OCI-LY3 (cell line): Measurements from ENCODE around the gene TMEM178B.

Experiments used
- H2AFZ ChIP-seq: fragments of 200-600, 300-600 bp; shearing (Covaris generic); 2 replicates; pipeline ENCODE4 v1.6.0; 2014; ENCODE audit warnings: antibody characterized with exemption, low read depth, low read length
- H3K27ac ChIP-seq: fragments of 200-600, 300-600 bp; sonication (generic); 2 replicates; pipeline ENCODE4 v1.5.1; 2014; ENCODE audit warnings: mild to moderate bottlenecking, low read length, moderate library complexity, mixed read lengths
- H3K27me3 ChIP-seq: fragments of 200-600, 300-600 bp; sonication (generic); 2 replicates; pipeline ENCODE4 v1.6.1; 2014; ENCODE audit warnings: low read depth, low read length, mixed read lengths
- H3K36me3 ChIP-seq: fragments of 200-600, 300-600 bp; sonication (generic); replicated peaks from 2 replicates; pipeline ENCODE3; 2014; ENCODE audit warnings: low read depth, low read length, mixed read lengths
- H3K4me1 ChIP-seq: fragments of 300-600, 200-600 bp; sonication (generic); 2 replicates; pipeline ENCODE4 v1.6.1; 2014; ENCODE audit warnings: low read length, mixed read lengths
- H3K4me2 ChIP-seq: fragments of 200-600, 300-600 bp; sonication (generic); 2 replicates; pipeline ENCODE4 v1.6.1; 2014; ENCODE audit warnings: low read length, mixed read lengths
- H3K4me3 ChIP-seq: fragments of 300-600, 200-600 bp; sonication (generic); 2 replicates; pipeline ENCODE4 v1.5.1; 2014; ENCODE audit warnings: antibody characterized with exemption, mild to moderate bottlenecking, low read length, moderate library complexity
- H3K79me2 ChIP-seq: fragments of 300-600, 200-600 bp; shearing (Covaris generic); 2 replicates; pipeline ENCODE4 v1.6.1; 2014; ENCODE audit warnings: mild to moderate bottlenecking, low read length, mixed read lengths
- H3K9ac ChIP-seq: fragments of 300-600, 200-600 bp; shearing (Covaris generic); 2 replicates; pipeline ENCODE4 v1.6.0; 2014; ENCODE audit warnings: mild to moderate bottlenecking, low read length, moderate library complexity
- H3K9me3 ChIP-seq: fragments of 200-600, 300-600 bp; shearing (Covaris generic); 2 replicates; pipeline ENCODE4 v1.6.1; 2014; ENCODE audit warnings: low read length, mixed read lengths; ENCODE audit not compliant: insufficient read depth
- H4K20me1 ChIP-seq: fragments of 200-600, 300-600 bp; sonication (generic); 2 replicates; pipeline ENCODE4 v1.6.1; 2016; ENCODE audit warnings: low read length, mixed read lengths; ENCODE audit not compliant: insufficient read depth
- EZH2phosphoT487 ChIP-seq: fragments of 200-600 bp; shearing (Covaris generic); IDR thresholded peaks from 2 replicates; pipeline ENCODE4 v1.6.1; 2018; ENCODE audit warnings: antibody characterized with exemption, mixed run types, low read depth
- TF ChIP-seq, protein P1 (sequence below): fragments of 200-600, 300-600 bp; sonication (generic); IDR thresholded peaks from 2 replicates; pipeline ENCODE4 v1.5.1; 2014; ENCODE audit warnings: antibody characterized with exemption, low read length, low read depth

The TMEM178B gene

DNA sequence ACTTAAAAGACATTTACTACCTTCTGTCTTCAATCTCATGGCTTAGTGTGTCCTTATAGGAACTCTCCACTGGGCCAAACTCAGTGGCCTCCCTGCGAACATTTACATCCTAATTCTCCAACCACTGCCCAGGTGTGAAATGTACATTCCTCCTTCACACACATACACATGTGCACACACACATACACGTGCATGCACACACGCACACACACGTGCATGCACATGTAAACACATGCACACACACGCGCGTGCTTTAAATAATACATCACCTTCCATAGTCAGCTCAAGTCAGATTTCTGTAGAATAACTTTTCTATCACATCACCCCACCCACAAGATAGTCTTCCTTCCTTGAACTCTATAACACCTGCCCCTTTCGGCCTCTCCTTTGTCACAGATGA is 216.5 kb downstream of the TMEM178B start:
- no peak overlapping the region for H3K4me3 ChIP-seq
- H3K9ac ChIP-seq, result no peak overlapping the region
- no peaks in the 10 kb centered on the region for H3K9me3 ChIP-seq
- H4K20me1 ChIP-seq, result no peaks in the 10 kb centered on the region
- no peaks in the 10 kb centered on the region for H3K27me3 ChIP-seq
- TF ChIP-seq, protein P1, sequence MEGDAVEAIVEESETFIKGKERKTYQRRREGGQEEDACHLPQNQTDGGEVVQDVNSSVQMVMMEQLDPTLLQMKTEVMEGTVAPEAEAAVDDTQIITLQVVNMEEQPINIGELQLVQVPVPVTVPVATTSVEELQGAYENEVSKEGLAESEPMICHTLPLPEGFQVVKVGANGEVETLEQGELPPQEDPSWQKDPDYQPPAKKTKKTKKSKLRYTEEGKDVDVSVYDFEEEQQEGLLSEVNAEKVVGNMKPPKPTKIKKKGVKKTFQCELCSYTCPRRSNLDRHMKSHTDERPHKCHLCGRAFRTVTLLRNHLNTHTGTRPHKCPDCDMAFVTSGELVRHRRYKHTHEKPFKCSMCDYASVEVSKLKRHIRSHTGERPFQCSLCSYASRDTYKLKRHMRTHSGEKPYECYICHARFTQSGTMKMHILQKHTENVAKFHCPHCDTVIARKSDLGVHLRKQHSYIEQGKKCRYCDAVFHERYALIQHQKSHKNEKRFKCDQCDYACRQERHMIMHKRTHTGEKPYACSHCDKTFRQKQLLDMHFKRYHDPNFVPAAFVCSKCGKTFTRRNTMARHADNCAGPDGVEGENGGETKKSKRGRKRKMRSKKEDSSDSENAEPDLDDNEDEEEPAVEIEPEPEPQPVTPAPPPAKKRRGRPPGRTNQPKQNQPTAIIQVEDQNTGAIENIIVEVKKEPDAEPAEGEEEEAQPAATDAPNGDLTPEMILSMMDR, result no peak
- no peak for TF ChIP-seq EZH2phosphoT487
- H3K27ac ChIP-seq, result no peak overlapping the region
- H2AFZ ChIP-seq, result no peak overlapping the region
- H3K36me3 ChIP-seq, result no peaks in the 10 kb centered on the region
- no peaks in the 10 kb centered on the region for H3K79me2 ChIP-seq
- H3K4me2 ChIP-seq, result no peak overlapping the region
- peaks cover 25% of the 10 kb centered on the region for H3K4me1 ChIP-seq

DNA sequence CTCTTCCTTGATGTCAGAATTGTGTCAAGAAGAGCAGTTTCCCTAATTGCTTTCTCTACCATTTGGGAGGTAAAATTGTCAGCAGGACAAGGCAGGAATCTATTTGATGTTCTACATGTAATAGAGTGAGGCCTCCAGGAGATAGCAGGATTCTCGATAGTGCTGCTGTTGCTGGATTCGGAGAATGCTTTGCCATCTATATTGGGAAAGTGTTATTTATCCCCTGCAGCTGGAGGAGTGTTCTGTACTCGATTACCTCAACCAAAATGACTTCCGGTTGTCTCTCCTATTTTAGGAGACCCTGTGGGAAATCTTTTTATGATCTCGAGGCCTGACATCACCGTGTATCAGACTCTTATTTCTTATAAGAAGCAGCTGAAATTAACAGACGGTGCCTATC is 217.1 kb downstream of the TMEM178B start:
- Histone ChIP-seq H2AFZ (no peak overlapping the region), H3K27me3 (no peaks in the 10 kb centered on the region), H3K4me1 (peaks cover 25% of the 10 kb centered on the region), H3K36me3 (no peaks in the 10 kb centered on the region), H4K20me1 (no peaks in the 10 kb centered on the region), H3K9ac (no peak overlapping the region), H3K9me3 (no peaks in the 10 kb centered on the region), H3K79me2 (no peaks in the 10 kb centered on the region), H3K4me3 (no peak overlapping the region), H3K27ac (no peak overlapping the region), H3K4me2 (peak overlapping the region; percentile 68)
- TF ChIP-seq EZH2phosphoT487, result no peak
- TF ChIP-seq, protein P1, result no peak

DNA sequence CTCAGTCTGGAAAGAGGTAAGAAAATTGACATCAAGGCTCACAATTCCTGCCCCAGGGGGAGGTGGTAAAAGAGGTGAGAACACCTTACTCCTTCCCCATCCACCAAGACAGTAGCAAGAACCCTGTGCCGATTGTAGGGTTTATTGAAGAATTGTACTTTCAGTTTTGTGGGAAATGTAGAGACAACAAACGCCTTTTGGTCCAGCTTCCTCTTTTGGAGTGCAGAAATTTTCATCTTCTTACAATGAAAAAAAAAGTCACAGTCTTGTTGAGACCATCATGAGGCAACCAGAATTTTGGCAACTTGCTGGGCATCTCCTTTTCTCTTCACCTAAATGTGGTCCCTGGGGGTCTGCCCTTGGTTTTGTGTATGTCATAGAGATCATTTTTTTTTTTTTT is 217.7 kb downstream of the TMEM178B start:
- H3K9ac ChIP-seq, result no peak overlapping the region
- no peaks in the 10 kb centered on the region for H3K36me3 ChIP-seq
- peaks cover 25% of the 10 kb centered on the region for H3K4me1 ChIP-seq
- H2AFZ ChIP-seq, result no peak overlapping the region
- no peaks in the 10 kb centered on the region for H3K79me2 ChIP-seq
- no peak overlapping the region for H3K27ac ChIP-seq
- peak overlapping the region; percentile 68 for H3K4me2 ChIP-seq
- H4K20me1 ChIP-seq, result no peaks in the 10 kb centered on the region
- peak overlapping the region; percentile 26 for H3K4me3 ChIP-seq
- H3K9me3 ChIP-seq, result no peaks in the 10 kb centered on the region
- TF ChIP-seq EZH2phosphoT487, result no peak
- TF ChIP-seq, protein P1, result no peak
- no peaks in the 10 kb centered on the region for H3K27me3 ChIP-seq

DNA sequence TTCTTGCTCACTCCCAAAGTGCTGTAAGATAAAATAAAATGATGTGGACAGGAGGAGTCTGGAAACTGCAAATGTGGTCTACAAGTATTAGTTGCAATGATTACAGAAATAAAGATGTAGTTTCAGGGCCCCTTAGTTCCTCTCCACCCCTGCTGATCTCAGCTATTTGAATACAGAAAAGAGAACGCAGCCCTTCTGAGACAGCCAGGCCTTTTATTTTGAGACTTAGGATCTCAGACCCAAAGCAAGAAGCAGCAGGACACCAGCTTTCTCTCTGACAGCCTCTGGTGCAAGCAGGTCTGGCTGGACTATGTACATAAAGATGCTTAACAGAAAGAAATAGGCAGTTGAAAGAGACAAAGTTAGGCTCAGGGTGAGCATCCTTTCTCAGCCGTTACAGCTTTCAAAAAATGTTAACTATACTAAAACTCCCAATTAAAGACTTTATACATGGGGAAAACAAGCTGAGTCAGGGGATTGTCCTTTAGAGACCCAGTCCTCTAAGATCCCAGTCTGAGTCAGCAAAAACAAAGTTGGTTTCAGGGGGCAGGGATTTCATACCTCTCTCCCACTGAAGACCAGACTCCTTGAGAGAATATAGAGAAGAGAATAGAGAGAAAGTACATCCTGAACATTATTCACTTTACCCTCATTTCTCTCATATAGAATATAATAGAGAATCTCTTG is 220.4 kb downstream of the TMEM178B start:
- Histone ChIP-seq H3K36me3 (no peaks in the 10 kb centered on the region), H3K9ac (no peak overlapping the region), H3K4me2 (peak overlapping the region; percentile 21), H3K4me1 (peaks cover 25% of the 10 kb centered on the region), H3K79me2 (no peaks in the 10 kb centered on the region), H4K20me1 (no peaks in the 10 kb centered on the region), H3K4me3 (no peak overlapping the region), H2AFZ (no peak overlapping the region), H3K9me3 (no peaks in the 10 kb centered on the region), H3K27me3 (no peaks in the 10 kb centered on the region), H3K27ac (no peak overlapping the region)
- no peak for TF ChIP-seq EZH2phosphoT487
- TF ChIP-seq, protein P1, result no peak
